Smooth muscle cell of the brain vasculature (primary cell): ENCODE data around the gene LRRC36.

Source experiments
- DNase-seq: peaks from one replicate; pipeline ENCODE4 v3.0.0-alpha.2; 2012; ENCODE audit warnings: low read depth, low spot score

The LRRC36 gene

GRCh38 chr16:67390816-67391423 lies 64.3 kb downstream of the LRRC36 start:
- DNase-seq: no peak

- no peak for DNase-seq
These were observed 65.0 kb downstream of the LRRC36 start for GRCh38 chr16:67391424-67392300.

- no peak for DNase-seq
These were observed 65.9 kb downstream of the LRRC36 start for GRCh38 chr16:67392301-67393059.

- no peak for DNase-seq
These were observed 66.6 kb downstream of the LRRC36 start, which contains the start of gene TPPP3 for GRCh38 chr16:67393111-67393787. TPPP3 (minus strand) TSS chr16:67393498; CDS start chr16:67391111, 2,387 bp downstream.

- no peak for DNase-seq
These were observed 67.2 kb downstream of the LRRC36 start for GRCh38 chr16:67393788-67394154.

- DNase-seq: no peak
These were observed 67.8 kb downstream of the LRRC36 start for GRCh38 chr16:67394155-67395104.

- no peak for DNase-seq
These were observed 68.5 kb downstream of the LRRC36 start for GRCh38 chr16:67395105-67395457.

GRCh38 chr16:67395458-67396158 lies 69.0 kb downstream of the LRRC36 start:
- no peak for DNase-seq

GRCh38 chr16:67396159-67397035 lies 69.8 kb downstream of the LRRC36 start:
- no peak for DNase-seq

- DNase-seq: no peak
These were observed 70.6 kb downstream of the LRRC36 start for GRCh38 chr16:67397036-67397801.

GRCh38 chr16:67397812-67398545 lies 71.4 kb downstream of the LRRC36 start:
- no peak for DNase-seq

GRCh38 chr16:67398546-67399217 lies 72.1 kb downstream of the LRRC36 start:
- no peak for DNase-seq

GRCh38 chr16:67399218-67399733 lies 72.7 kb downstream of the LRRC36 start:
- no peak for DNase-seq

GRCh38 chr16:67399749-67400704 lies 73.4 kb downstream of the LRRC36 start:
- DNase-seq: no peak

GRCh38 chr16:67400901-67401300 lies 74.3 kb downstream of the LRRC36 start:
- DNase-seq: no peak
